T-helper 1 cell (primary cell): Measurements from ENCODE around the gene AMOTL1.
"Not testable (repeated sequence)": the region's sequence is repeated elsewhere in the genome, so short reads cannot be mapped to it uniquely, and the experiment has no call there.

Source experiments
- DNase-seq, 5 donors: peaks; one replicate each; pipeline ENCODE4 v3.0.0-alpha.2; 2012 to 2020

Gene AMOTL1

DNA sequence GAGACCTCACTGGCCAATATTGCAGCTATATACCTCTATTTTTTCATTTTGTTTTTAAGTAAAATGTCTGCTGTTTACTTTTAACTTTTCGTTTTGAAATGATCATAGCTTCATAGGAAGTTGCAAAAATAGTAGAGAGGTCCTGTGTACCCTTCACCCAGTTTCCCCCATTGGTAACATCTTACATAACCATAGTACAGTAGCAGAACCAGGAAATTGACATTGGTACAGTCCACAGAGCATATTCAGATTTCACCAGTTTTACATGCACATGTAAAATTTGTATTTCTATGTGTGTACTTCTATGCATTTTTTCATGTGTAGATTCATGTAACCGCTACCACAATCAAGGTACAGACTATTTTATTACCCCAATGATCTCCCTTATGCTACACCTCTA, 3.8 kb downstream of the AMOTL1 start:
- DNase-seq, result no peak

DNA sequence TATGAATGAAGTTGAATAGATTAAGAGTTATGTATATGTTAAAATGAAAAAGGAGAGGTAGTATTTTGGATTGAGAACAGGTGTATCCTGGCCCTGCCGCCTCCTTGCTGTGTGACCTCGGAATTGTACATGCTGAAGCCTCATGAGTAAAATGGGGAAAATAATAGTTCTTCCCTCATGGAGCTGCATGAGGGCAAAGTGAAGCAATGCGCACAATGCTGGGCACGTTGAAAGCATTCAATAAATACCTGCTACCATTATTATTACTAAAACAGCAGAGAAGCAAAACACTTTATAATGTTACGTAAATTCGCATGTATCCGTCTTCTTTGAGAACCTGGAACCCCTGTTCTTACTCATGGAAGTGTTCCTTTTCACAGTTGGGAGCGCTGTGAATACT, 5.7 kb downstream of the AMOTL1 start:
- no peak for DNase-seq

DNA sequence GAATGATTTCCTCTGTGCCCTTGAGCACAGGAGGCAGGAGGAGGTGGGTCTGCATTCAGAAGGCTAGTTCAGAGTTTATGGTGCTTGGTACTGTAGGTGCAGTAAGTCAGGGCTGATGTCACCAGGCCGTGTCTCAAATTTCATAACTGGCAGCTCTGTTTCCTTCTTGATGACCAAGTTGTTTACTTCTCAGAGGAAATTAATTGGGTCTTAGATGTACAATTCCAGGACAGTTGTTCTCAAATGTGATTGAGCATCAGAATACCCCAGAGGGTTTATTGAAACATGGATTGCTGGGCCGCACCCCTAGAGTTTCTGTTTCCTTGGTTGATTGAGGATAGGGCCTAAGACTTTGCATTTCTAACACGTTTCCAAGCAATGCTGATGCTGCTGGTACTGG, 6.2 kb downstream of the AMOTL1 start:
- no peak for DNase-seq

DNA sequence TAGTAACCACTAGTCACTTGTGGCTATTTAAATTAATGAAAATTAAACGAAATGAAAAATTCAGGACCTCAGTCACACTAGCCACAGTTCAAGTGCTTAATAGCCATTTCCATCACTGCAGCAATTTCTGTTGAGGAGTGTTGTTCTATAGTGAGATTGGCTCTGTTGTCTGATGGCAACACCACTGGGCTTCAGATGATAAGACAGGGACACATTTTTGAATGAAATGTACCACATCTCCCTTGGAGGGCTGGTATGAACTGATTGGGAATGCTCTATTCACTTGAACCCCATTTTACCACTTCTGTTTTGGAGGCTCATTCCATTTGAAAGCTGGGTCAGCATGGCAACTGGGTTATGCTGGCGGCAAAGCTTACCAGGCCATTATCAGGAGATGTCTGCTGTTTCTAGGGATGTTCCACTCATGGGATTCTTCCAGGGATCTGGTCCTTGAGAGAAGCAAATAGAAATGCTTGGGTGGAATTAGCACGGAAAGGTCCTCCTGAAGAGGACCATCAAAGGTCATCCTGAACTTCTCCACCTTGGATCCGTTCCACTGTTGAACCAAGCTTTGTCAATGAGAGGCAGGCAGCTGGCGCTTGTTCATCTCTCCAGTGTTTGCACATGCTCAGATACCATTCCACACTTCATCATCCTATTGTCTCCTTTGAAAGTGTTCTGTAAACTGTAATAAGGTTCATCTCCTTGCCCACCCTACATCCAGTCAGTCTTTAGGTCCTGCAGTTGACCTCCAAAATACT, 7.6 kb downstream of the AMOTL1 start:
- DNase-seq, result no peak

DNA sequence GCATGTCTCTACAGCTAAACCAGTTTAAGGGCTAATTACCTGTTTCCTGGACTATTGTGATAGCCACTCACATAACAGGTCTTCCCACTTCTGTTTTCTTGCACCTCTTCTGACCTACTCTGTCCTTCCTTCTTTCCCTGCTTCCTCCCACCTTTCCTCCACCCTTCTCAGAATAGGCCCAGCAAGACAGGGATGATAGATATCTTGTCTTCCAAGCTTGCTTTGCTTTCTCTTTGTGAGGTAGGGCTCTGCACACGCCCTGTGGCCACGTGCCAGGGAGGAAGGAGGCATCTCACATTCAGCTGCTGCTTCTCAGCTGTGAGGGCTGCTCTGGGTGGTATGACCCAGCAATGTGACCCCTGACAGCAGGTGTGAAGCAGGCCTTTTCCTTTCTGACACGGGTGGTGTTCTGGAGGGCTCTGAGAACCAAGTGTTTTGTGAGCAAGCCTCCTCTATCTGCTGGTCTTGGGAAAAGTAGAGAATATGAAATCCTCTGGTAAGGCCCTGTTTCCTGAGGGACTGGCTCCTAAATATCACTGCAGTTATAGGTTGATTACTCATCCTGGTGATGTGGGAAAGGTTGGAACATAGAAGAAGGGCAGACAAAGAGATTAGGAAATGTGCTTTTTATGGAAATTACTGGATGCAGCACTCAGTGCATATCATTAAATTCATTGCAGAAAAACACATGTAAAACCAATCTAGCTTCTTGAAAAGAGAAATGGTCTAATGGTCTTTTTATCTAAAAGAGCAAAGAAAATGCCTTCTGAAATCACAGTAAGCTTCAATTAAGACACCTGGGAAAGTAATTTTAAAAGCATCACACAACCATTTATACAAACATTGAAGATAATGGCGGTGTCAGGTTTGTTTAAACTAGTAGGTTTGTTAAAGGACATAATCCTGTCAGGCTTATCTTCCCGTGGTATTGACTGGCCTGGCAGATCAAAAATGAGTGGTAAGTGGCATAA, 8.5 kb downstream of the AMOTL1 start:
- no peak for DNase-seq

DNA sequence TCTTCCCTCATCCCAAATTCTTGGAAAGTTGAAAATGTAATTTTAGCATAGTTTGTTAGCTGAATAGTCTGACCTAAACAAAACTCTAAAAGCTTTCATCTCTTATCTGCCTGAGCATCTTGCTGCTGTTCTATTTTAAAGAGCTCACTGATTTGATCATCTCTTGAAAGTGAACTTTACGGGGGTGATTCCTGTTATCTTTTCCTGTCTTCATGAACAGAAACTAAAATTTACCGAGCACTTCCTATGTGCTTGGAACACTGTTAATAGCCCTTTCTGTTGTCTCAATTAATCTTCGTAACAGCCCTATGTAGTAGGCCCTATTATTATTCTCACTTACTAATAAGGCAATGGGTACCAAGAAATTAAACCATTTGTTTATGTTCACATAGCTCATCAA, 12.3 kb downstream of the AMOTL1 start:
- no peak for DNase-seq

DNA sequence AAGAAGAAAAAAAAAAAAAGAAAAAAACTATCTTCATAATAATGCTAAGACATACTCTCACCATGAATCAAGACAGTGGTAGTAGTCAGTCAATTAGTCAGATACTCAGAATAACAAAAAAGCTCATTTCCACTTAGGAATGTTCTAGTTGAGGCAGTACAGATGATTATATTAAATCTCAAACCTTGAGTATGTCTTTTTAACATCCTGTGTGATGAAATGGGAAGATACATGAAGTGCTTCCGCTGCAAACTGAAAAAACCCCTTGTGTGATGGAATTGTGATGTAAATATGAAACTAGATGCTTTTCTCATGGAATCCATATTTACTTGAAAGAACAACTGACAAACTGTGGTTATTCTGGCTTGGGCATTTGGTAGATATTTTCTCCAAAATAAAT, 13.7 kb downstream of the AMOTL1 start:
- DNase-seq, result no peak

DNA sequence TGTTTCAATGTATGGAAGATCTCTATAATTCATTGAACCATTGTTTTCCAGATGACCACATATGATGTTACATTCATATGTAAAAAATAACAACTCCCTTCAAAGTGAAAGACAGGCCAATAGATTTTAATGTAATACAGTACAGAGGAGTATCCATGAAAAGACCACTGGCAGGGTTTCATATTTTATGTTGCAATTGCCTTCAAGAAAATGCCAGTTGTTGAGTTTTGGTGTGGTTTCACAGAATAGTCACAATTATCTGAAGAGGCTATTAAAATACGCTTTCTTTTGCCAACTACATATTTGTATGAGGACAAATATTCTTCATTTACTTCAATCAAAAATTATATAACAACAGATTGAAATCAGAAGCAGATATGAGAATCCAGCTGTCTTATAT, 14.3 kb downstream of the AMOTL1 start:
- DNase-seq, result no peak

DNA sequence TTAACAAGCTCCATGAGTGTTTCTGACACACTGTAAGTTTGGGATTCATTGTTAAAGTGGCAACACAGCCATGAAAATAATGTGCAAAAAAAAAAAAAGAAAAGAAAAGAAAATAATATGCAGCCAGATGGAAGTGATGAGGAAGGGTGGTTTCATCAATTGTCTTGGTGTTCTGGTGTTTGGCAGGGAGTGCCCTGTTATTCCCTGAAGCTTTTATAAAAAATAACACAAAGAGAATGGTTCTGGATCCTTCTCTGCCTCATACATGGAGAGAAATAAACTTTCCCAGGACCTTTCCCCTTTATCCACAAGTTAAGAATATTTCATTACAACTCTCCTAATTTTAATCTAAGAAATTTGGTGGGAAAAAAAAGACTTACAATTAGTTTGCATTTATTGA, 16.7 kb downstream of the AMOTL1 start:
- no peak for DNase-seq

DNA sequence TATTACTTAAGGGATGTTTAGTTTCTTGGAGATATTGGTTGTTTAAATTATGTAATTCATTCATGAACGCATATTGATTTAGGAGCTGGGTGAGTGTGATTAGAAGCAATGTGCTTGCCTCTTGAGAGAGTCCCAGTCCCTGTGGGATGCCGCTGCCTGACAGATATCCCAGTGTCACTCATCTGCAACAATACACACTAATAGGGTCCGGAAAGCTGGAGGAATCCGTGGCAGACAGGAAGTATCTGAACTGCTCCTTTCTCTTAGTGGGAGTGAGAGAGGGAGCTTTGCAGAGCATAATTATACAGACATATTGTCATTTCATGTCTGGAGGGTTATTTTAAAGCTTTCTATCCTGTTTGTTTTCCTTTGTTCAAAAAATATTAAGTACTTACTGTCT, 17.4 kb downstream of the AMOTL1 start:
- no peak for DNase-seq

DNA sequence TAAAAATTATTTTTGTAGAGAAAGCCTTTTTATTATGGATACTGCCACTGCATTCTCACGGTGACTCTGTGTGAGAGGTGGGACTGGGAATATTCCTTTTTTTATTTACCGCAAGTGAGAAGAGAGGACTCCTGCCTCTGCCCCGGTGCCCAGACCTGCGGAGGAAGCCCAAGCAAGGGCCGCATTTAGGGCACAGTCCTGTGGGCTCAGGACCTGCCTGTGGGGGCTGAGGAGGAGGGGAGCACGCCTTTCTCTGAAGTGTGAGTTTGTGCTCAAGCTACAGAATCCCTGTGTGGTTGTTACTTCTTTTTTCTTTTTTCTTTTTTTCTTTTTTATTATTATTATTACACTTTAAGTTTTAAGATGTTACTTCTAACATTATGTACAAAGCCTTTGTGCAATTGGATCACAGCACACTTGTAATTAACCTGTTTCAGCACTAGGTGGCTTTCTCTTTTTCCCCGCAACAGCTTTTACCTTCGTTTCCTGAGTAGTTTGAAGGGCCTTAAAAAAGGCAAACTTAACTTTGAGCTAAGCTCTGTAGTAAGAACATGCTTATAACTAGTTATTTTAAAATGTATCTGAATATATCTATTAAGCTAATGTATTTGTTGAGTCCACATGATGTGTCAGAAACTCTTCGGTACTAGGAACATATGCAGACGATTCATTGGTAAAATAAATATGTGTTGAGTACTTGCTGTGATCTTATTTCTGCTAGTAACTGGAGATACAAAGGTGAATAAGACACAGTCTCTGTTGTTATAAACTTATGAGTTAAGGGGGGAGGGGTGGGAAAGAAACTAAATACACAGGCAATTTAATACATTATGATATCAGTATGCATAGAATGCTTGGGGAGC, 18.3 kb downstream of the AMOTL1 start:
- DNase-seq, result peak in 1 of 5 donors; percentile 23

DNA sequence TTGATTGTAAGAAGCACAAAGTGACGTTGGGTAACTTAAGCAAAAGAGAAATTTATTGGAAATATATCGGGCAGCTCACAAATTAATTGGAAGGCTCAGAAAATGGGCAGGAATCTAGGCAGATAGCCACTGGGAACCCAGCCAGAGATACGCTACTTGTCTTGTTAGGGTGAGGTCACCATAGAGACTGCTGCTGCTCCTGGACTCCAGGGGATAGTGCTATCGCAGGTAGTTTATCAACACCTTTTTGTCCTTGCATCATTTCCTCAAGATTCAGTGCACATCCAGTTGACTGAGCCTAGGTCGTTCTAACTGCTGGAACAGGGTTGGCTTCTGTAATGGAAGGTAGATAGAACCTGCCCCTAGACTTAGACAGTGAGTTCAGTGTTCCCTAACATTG, 19.6 kb downstream of the AMOTL1 start:
- no peak for DNase-seq

DNA sequence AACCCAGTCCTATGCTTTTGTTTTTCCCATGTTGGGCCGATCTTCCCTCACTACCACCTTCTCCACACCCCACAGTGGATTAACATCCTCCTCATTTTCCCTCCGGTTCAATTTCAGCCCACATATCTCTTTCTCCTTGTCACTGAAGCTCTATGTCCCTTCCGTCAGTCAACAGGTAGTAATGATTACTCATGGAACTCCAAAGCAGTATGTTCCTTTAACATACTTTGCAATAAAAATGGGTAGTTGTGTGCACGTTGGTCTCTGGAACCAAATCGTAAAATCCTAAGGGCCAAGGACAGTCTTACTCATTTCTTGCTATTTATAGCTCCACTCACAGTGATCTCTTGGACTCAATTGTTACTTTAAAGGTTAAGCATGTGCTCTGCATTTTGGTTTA, 20.2 kb downstream of the AMOTL1 start:
- DNase-seq, result no peak

DNA sequence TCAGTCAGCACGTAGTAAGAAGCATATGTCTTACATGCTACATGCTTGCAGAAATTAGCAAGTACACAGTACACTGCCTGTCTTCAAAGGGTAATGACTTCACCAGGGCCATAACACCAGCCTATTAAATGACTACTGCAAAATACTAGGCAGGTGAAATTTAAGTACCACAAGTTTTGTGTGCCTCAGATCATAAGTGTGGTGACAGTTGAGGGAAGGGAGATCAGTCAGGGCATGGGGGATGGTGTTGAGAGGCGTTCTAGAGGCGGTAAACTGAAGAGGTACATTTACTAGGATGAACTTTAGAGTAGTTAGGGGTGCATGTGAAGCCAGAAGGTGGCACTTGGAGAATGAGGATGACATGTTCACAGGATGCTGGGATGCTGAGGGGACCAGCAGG, 22.0 kb downstream of the AMOTL1 start:
- DNase-seq, result no peak

DNA sequence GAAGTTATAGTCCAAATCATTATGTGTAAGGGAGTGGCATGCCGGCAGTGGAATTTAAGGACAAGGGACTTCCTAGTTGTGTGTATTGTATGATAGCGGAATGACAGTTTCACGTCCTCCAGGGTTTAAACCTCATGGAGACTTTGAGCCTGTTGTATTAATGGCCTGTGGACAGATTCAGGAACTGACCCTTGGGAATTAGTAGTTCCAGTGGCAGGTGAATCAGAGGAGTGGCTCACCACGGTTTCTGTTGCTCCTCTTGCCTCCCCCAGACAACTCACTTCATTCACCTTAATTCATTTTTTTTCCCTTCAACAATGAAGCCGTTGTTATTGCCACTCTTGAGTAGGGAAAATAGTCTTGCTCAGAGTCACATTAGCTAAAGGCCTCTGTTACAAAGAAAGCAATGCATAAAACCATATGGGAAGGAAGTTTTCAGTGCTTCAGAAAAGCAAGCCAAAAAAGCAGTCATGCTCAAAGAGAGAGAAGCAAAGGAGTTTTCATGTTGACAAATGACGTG, 22.6 kb downstream of the AMOTL1 start:
- no peak for DNase-seq

DNA sequence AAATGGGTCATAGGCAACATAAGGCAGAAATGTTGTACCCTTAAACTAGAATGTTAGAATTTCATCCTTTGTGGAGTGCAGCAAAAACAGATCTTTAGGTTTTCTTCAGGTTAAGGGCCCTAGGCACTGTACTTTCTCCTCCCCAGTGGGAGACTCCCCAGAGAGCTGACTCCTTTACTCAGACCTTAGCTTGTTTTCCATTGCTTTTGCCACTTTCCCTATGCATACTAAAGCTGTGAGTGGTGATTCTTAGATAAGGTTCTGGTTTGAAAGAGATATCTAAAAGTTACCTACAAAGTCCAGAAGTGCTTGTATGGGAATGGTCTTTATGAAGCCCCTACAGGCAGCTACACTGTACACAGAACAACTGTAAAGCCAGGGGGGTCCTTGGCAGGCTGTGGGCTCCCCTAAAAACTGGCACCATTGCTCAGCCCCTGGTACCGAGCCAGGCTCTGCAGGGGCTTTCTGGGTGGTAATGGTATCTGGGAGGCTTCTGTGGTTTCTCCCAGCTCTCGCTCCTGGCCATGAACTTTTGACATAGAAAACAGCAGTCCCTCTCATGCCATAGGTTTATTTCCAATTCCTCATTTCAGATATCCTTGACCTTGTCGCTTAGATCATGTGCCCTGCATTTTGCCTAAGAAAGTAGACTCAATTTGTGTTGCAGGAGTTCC, 23.2 kb downstream of the AMOTL1 start:
- DNase-seq, result no peak

DNA sequence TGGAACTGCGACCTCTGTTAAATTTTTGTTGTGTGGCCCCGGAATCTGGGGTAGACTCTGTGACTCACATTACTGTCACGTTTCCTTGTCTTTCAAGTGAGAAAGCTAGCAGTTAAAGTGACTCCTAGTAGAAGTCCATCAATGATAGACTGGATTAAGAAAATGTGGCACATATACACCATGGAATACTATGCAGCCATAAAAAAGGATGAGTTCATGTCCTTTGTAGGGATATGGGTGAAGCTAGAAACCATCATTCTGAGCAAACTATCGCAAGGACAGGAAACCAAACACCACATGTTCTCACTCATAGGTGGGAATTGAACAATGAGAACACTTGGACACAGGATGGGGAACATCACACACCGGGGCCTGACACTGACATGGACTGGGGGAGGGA, 23.8 kb downstream of the AMOTL1 start:
- DNase-seq, result not testable (repeated sequence)

DNA sequence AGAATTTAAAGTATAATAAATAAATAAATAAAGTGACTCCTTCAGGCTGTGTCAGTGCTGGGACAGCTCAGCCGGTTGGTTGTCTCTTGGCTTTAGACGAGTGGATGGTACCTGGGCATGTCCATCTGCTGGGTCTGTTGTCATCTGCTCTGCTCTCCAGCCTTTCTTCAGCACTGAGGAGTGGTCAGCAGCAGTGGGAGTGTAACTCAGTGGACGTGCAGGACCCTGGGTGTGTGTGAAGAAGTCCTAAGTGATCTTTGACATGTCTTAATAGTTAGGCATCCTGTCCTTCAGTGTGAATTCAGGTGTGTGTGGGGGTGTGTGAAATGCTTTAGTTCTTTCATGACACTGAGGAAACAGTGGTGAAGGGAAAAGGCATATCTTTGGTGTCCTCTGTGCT, 24.3 kb downstream of the AMOTL1 start:
- no peak for DNase-seq

DNA sequence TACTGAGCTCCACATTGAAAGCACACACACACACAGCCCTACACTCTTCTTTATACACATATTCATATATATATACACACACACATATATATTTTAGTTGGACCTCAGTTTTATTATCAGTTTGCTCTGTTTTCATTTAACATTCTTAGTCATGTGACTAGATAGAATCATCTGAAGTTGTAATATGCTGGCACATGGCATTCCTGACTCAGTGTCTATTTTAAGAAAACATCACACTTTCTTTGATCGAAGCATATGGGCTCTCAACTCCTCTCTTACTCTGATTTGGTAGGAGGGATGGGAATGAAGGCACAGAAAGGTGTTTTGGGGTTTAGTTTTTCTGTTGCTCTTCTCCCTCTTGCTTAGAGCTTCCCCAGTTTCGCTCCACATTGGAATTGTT, 24.8 kb downstream of the AMOTL1 start:
- DNase-seq, result no peak

DNA sequence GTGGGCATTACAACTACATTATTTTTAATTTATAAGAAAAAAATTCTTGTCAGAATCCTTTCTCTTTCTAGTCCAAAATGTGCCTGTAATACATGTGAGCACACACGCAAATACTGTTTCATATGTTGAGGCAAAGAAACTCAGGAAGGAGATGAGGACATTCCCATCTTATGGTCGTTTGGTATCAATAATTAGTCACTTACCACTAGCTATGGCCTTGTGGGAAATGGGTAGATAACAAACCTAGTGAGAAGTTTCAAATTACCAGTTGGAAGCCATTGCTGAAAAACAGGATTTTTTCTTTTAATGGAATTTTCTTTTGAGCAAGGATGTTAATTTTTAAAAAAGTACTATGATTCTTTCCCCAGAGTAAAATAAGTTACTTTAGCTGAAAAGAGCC, 25.7 kb downstream of the AMOTL1 start:
- no peak for DNase-seq

DNA sequence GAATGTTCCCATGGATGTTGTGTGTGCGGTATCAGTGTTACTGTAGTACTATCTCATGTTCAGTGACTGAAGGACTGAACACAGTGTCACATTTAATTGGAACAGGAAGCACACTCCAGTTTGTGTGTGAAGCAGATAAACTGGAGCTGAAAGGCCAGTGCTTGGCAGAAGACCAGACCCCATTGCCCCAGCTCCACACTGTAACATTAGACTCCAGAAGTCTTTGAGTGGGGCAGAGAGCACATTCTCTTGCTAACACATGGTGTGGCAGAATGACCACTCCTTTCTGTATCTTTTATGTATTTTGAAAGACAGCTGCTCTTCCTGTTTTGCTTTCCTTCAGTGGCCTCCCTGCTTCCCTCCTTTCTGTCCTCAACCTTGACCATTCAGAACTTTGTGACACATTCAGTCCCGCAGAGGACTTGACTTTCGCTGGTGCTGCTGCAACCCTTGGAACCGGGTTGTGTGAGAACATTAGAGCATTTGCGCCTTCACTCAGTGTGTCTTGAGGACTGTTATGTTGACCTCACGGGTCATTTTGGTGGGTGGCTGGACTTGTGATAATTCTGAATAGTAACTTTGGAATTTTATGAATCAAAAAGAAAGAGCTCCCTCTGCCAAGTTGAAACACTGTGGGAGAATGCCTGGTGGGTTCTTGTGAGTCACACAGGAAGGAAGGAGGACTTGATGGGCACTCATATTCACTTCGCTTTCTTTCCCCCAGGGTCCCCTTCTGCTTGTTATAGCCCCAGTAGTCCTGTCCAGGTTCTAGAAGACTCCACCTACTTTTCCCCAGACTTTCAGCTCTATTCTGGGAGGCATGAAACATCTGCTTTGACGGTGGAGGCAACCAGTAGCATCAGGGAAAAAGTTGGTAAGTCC, 26.4 kb downstream of the AMOTL1 start:
- DNase-seq, result no peak
